ENCODE data around the gene DSTYK.
A peak's percentile ranks its signal among the peaks of the same experiment; 100 is the strongest.
"Not testable (repeated sequence)": the region's sequence is repeated elsewhere in the genome, so short reads cannot be mapped to it uniquely, and the experiment has no call there.

Gene DSTYK

DNA sequence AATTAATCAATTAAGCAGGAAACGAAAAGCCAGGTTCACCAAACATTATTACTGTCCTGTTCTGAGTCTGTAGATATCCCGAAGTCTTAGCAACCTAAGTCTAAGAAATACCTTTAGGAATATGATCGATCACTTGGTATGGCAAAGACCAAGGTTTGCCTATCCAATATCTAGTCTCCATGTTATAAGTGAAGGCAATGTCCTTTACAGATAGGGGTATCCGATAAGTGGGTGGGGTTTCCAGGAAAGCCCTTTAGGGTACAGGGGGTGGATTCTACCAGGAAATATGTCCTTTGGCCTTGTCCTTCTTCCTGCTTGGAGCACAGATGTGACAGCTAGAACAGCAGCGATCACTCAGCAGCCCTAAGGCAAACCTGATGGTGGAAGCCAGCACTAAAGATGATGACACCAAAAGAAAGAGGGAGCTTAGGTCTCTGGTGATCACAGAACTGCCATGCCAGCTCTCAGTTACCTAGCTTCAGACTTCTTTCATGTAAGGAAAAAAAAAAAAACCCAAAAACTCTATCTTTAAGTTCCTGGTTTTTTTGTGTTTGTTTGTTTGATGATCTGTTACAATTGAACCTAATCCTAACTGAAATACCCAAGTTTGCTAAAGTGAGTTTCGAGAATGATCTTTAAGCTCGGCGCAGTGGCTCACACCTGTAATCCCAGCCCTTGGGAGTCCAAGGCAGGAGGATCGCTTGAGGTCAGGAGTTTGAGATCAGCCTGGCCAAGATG is 40.8 kb downstream of the DSTYK start:
- no peak for DNase-seq

- no peak for DNase-seq
Measured at GRCh38 chr1:205169248-205169647, 42.3 kb downstream of the DSTYK start.

DNA sequence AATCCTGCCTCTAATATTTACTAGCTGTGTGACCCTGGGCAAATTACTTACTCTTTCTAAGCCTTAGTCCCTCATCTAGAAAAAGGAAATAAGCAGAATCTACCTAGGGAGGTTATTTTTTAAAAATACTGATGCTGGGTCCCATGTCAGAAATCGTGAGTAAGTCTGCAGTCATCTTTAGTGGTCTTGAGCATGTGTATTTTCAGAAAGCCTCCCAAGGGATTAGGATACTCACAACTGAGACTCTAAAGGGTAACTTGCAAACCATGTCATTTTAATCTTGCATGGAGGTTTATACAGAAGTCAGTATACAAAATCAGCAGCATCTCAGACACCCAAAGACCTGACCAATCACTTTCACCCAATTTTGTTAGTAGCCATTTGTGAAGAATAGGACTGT is 43.2 kb downstream of the DSTYK start:
- DNase-seq = no peak

DNA sequence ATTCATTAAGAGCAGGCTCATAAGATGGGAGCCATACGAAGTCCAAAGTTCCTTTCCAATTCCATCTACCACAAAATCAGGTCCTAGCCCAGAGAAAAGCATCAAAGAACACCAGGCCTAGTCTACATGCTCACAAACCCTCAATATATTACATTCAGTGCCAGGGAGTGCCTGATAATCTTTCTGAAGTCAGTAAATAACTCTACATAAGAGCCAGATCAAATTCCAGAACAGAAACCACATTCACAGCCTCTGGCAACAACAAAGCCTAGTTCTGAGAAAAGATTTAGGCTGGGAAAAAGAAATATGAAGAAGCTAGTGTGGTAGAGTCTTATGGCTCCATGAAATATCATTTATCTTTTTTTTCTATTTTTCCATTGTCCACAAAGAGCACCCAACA is 49.2 kb downstream of the DSTYK start:
- no peak for DNase-seq

GRCh38 chr1:205161076-205161475 is 50.4 kb downstream of the DSTYK start:
- DNase-seq = no peak

DNA sequence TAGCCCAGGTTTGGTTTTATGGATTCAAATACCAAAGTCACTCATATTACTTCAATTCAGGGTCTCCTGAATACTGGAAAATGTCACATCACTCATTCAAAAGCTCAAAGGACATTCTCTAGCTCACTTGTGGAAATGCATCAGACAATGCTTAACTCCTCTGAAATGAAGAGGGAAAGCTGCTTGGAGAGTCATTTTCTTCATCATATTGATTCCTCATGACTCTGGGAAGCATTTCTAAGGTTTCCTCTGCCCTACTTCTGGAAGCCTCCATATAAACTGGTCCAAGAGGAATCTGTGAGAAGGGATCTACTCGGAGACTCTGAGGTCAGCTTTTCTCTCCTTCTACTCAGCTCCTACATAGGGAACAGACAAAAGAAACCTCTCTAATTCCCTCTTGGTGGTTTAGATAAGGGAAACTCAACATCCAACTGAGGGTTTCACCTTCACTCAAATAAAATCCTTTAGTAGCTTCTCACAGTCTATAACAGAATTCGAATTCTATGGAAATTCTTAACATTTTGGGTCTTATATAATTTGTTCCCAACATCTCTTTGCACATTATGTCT is 53.4 kb downstream of the DSTYK start:
- no peak for DNase-seq

GRCh38 chr1:205155665-205156377 is 55.7 kb downstream of the DSTYK start:
- not testable (repeated sequence) for DNase-seq

DNA sequence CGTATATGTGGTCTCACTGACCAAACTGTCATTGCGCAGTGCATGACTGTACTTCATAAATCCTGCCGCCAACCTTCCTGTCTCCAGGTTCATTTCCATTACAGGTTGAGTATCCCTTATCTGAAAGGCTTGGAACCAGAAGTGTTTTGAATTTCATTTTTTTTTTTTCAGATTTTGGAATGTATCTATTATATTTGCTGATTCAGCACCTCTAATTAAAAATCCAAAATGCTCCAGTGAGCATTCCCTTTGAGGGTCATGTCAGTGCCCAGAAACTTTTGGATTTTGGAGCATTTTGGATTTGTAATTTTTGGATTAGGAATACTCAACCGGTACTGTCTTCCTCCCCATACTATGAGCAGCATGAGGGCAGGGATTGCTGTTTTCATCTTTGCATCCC is 59.0 kb downstream of the DSTYK start:
- DNase-seq = no peak

DNA sequence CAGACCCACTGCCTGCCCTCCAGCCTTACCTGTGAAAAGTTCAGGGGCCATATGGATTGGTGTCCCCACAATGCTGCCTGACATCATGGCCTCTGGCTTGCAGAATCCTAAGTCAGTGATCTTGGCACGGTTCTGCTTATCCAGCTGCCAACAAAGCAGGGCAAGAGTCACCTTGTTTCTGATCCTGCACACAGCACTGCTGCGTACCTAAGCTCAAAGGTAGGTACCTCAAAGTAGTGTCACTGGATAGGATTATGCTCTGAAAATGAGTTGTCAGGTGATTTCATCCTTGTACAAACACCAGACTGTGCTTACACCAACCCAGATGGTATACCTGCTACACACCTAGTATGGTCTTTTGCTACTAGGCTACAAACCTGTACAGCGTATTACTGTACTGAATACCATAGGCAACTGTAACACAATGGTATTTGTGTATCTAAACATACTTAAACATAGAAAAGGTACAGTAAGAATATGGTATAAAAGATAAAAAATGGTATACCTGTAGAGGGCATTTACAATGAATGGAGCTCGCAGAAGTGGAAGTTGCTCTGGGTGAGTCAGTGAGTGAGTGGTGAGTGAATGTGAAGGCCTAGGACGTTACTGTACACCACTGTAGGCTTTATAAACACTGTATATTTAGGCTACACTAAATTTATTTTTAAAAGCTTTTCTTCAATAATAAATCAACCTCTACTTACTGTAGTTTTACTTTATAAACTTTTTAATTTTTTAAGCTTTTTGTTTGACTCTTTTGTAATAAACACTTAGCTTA is 60.7 kb downstream of the DSTYK start:
- no peak for DNase-seq

DNA sequence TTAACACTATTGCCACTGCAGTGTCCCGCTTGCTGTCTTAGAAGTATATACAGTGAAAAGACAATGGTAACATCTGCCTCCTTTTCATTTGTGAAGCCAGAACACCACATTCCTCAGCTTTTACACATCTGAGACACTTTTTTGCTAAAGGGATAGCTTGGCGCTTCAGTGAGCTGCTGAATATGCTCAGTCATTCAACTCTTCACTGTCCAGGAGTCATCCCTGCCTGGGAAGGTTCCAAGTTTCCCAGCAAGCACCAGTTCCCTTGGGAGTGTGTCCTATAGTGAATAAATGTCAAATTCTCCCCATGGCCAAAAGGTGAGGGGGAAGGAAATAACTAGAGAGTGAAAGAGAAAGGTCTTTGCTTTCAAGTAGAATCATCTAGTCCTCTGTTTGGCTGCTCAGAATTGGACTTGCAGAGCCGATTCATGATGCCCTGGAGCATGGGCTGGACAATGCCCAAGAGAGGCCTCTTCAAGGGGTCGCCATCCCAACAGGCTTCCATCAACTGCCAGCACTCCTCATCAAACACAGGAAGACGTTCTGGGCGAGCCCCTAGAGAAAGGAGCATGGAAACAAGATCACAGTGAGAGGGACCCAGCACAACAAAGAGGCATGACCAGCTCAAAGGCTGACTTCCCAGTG is 64.2 kb downstream of the DSTYK start:
- no peak for DNase-seq

DNA sequence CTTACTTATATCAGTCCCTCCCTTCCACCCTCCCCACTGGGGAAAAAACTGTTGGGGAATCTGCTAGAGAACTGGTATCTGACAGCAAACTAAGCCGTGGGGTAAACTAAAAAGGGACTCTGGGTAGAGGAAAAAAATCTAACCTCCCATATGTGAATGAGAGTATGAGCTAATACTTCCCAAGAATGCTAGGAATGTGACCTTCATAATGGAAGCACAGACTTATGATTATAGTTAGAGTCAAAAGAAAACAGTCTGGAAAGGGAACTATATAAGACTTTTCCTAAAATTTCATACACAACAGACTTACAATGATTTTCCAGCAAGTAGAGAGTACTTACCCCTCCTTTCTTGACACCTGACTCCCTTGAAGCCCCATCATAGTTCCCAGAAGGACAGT is 66.8 kb downstream of the DSTYK start:
- DNase-seq = no peak

DNA sequence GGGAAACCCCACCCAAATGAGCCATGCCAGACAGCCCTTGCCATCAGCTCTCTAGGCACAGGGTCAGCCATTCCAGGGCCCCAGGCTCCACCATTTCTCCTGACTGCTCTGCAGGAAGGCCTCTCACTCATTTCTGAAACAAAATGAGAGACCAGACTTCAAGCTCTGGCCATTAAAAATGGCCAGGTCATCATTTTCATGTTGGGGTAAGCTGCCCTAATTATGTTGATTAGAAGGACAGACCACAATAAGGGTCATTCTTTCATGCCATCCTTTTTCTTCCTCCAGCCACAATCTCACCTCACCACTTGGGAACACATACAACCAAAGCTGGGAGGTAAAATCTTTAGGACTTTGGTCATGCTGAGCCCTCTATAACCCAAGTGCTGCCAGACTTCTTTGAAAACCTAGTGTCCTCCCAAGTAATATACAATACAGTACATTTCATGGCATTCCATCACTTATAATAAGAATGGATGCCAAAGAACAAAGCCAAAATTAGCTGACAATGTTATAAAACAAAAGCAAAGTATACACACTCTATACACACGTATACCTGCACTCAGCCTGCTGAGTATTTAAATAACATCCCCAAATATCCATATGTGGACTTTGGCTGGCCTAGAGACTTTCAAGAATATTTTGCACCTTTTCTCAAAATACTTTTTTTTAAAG is 67.3 kb downstream of the DSTYK start:
- DNase-seq = no peak

GRCh38 chr1:205142102-205142469 is 69.4 kb downstream of the DSTYK start:
- no peak for DNase-seq

DNA sequence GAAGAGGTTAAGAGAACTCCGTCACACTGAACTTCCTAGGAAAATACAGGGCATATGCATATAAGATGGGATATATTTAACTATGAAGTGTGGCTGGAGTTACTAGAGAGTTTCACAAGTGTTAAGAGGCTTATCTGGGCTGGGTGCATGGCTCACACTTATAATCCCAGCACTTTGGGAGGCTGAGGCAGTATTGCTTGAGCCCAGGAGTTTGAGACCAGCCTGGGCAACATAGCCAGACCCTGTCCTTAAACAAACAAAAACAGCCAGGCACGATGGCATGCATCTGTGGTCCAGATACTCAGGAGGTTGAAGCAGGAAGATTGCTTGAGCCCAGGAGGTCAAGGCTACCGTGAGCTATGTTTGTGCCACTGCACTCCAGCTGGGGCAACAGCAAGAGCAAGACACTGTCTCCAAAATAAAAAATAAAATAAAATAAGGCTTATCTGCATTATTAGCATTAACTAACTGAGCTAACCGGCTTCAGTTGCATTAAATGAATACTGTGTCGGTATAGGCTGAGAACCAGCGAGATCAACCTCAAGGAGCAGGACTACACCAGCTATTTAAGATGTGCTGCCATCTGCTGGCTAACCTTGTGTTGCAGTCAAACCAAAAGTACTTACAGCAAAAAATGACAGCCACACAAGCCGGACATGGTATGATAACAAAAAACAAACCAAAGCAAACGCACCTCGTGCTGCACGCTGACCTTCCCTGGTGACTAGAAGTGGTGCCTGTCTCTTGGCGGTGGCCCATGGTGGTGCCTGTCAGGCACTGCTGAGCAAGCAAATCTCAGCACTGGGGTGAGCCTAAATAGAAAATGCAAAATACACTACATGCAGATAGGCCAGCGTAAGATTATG is 70.0 kb downstream of the DSTYK start:
- peak; percentile 38 for DNase-seq

DNA sequence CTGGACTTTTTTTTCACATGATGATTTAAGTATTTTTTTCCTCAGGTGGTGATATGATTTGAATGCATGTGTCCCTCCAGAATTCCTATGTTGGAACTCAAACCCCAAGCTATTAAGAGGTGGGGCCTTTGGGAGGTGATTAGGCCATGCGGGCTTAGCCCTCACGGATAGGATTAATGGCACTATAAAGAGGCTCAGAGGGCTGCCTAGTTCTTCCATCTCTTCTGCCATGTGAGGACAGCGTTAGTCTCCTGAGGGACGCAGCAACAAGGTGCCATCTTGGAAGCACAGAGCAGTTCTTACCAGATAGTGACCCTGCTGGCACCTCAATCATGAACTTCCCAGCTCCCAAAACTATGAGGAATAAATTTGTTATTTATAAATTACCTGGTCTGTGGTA is 71.4 kb downstream of the DSTYK start:
- DNase-seq = no peak

GRCh38 chr1:205137901-205138300 is 73.6 kb downstream of the DSTYK start:
- DNase-seq = no peak

DNA sequence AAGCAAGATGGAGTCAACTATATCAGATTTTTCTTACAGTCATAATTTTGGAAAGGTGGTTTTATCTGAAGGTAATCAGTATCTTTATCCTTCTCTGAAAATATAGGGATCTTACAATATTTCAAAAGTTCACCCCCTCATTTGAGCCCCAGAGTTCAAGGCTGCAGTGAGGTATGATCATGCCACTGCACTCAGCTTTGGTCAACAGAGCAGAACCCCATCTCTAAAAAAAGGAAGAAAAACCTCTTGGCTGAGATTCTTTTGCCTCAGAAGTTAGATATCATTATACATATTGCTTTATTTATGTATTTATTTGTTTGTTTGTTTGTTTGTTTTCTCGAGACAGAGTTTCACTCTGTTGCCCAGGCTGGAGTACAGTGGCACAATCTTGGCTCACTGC is 78.2 kb downstream of the DSTYK start:
- DNase-seq = no peak

GRCh38 chr1:205129447-205130029 is 82.0 kb downstream of the DSTYK start:
- DNase-seq = no peak

DNA sequence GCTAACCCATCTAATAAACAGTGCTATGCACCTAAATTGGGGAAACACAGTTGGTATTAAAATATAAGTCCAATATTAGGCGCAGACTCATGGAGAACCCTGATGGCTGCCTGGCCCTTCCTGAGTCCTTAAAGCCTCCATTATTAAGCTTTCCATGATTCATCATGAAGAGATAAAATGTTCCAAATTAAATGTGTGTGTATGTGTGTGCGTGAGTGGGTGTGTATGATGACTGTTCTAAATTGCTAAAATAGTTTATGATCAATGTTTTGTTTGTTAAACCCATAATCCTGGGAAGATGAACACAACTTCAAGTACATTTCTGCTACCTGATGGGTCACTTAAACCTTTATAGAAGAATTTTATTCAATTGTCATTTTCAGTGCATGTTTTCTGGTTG is 83.5 kb downstream of the DSTYK start:
- no peak for DNase-seq

DNA sequence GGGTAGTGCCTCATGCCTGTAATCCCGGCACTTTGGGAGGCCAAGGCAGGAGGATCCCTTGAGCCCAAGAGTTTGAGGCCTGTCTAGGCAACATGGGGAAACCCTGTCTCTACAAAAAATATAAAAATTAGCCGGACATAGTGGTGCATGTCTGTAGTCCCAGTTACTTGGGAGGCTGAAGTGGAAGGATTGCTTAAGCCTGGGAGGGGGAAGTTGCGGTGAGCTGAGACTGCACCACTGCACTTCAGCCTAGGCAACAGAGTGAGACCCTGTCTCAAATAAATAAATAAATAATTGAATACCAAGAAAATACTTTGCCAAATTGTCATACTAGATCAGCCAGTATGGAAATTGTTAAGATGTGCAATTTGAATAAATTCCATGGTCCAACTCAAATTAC is 83.9 kb downstream of the DSTYK start:
- DNase-seq = no peak

- DNase-seq = no peak
Measured at GRCh38 chr1:205124726-205125125, 86.8 kb downstream of the DSTYK start.

Measured in SHP77 treated with DMSO at 0.1 percent for 48 hours (cell line).